ENCODE measurements around the gene PTEN.
"Not testable (repeated sequence)": the region's sequence is repeated elsewhere in the genome, so short reads cannot be mapped to it uniquely, and the experiment has no call there.

The PTEN gene

DNA sequence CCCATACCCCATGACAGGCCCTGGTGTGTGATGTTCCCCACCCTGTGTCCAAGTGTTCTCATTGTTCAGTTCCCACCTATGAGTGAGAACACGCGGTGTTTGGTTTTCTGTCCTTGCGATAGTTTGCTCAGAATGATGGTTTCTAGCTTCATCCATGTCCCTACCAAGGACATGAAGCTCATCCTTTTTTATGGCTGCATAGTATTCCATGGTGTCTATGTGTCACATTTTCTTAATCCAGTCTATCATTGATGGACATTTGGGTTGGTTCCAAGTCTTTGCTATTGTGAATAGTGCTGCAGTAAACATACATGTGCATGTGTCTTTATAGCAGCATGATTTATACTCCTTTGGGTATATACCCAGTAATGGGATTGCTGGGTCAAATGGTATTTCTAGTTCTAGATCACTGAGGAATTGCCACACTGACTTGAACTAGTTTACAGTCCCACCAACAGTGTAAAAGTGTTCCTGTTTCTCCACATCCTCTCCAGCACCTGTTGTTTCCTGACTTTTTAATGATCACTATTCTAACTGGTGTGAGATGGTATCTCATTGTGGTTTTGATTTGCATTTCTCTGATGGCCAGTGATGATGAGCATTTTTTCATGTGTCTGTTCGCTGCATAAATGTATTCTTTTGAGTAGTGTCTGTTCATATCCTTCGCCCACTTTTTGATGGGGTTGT lies 18.1 kb downstream of the PTEN start:
- H3K4me1 ChIP-seq (ENCODE audit: control insufficient read depth, insufficient read depth, low read length, poor library complexity, severe bottlenecking); H3K4me3 ChIP-seq (ENCODE audit: insufficient read depth, low read depth, low read length, poor library complexity, severe bottlenecking); H3K27me3 ChIP-seq (replicated peaks; ENCODE audit: control insufficient read depth, insufficient read depth, low read length, poor library complexity, severe bottlenecking); H3K9me3 ChIP-seq (ENCODE audit: control insufficient read depth, low read length); H3K27ac ChIP-seq (ENCODE audit: insufficient read depth, low read length, poor library complexity, severe bottlenecking); DNase-seq: not testable (repeated sequence)
- peaks cover 11% of the 10 kb centered on the region for H3K36me3 ChIP-seq (ENCODE audit: control insufficient read depth, insufficient read depth, low read length)

DNA sequence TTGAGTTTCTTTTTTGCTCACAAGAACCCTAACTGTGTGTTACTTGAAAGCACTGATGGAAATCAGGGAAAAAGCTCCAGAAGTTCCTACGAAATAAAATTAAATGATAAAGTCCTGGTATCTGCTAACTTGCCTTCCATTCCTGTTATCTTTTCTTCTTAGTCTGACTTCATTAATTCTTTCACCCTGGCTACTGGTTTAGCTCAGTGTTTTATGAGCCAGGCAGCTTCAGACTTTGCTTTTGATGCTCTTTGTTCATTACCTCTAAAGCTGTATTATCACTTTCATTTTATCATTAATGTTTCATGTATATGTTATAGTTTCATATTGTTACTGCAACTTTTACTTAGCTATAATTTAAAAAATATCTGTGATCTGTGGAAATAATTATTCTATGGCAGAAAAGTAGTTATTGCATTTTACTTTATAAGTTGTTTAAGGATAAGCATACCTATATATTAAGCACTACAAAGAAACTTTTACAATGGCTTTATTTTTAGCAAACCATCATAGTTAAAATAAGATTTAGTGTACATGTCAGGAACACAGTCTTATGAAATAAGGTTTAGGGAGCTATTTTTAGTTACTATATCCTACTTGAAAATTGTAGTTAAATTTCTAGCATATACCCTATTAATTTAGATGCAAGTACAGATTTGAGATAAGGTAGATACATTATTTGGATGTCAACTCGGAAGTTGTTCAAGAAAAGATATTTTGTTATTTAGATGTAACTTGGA lies 19.3 kb downstream of the PTEN start:
- DNase-seq: no peak
- Histone ChIP-seq H3K27ac (ENCODE audit: insufficient read depth, low read length, poor library complexity, severe bottlenecking) (no peak overlapping the region), H3K4me3 (ENCODE audit: insufficient read depth, low read depth, low read length, poor library complexity, severe bottlenecking) (no peak overlapping the region), H3K27me3 (replicated peaks; ENCODE audit: control insufficient read depth, insufficient read depth, low read length, poor library complexity, severe bottlenecking) (no peaks in the 10 kb centered on the region), H3K9me3 (ENCODE audit: control insufficient read depth, low read length) (no peaks in the 10 kb centered on the region), H3K36me3 (ENCODE audit: control insufficient read depth, insufficient read depth, low read length) (peaks cover 23% of the 10 kb centered on the region), H3K4me1 (ENCODE audit: control insufficient read depth, insufficient read depth, low read length, poor library complexity, severe bottlenecking) (no peaks in the 10 kb centered on the region)

DNA sequence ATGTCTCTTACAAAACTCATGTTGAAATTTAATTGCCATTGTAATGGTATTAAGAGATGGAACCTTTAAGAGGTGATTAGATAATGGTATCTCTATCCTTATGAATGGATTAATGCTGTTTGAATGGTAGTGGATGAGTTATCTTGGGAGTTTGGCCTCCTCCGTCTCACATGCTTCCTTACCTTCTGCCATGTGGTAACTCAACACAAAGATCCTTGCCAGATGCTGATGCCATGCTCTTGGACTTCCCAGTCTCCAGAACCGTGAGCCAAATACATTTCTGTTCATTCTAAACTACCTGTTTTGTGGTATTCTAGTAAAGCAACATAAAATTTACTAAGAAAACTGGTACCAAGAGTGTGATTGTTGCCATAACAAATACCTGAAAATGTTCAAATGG lies 23.2 kb downstream of the PTEN start:
- Histone ChIP-seq H3K36me3 (ENCODE audit: control insufficient read depth, insufficient read depth, low read length) (peaks cover 30% of the 10 kb centered on the region), H3K27me3 (replicated peaks; ENCODE audit: control insufficient read depth, insufficient read depth, low read length, poor library complexity, severe bottlenecking) (no peaks in the 10 kb centered on the region), H3K9me3 (ENCODE audit: control insufficient read depth, low read length) (no peaks in the 10 kb centered on the region), H3K4me3 (ENCODE audit: insufficient read depth, low read depth, low read length, poor library complexity, severe bottlenecking) (no peak overlapping the region), H3K27ac (ENCODE audit: insufficient read depth, low read length, poor library complexity, severe bottlenecking) (no peak overlapping the region), H3K4me1 (ENCODE audit: control insufficient read depth, insufficient read depth, low read length, poor library complexity, severe bottlenecking) (peaks cover 2% of the 10 kb centered on the region)
- DNase-seq: no peak

DNA sequence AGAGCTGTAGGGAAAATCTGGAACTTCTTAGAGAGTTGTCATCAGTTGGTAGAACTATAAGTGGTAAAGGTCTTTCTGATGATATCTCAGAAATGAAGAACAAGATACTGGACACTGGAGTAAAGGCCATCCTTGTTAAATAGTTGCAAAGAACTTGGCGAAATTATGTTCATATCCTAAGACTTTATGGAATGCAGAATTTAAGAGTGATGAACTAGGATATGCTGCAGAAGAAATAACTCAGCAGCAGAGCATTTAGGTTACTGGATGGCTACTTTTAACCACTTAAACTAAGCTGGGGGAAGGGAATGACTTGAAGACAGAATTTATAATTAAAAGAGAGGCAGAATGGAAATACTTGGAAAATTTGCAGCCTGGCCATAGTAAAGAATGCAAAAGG lies 23.7 kb downstream of the PTEN start:
- H3K27me3 ChIP-seq (replicated peaks; ENCODE audit: control insufficient read depth, insufficient read depth, low read length, poor library complexity, severe bottlenecking): no peaks in the 10 kb centered on the region
- no peaks in the 10 kb centered on the region for H3K9me3 ChIP-seq (ENCODE audit: control insufficient read depth, low read length)
- no peak overlapping the region for H3K27ac ChIP-seq (ENCODE audit: insufficient read depth, low read length, poor library complexity, severe bottlenecking)
- no peak overlapping the region for H3K4me3 ChIP-seq (ENCODE audit: insufficient read depth, low read depth, low read length, poor library complexity, severe bottlenecking)
- peaks cover 30% of the 10 kb centered on the region for H3K36me3 ChIP-seq (ENCODE audit: control insufficient read depth, insufficient read depth, low read length)
- H3K4me1 ChIP-seq (ENCODE audit: control insufficient read depth, insufficient read depth, low read length, poor library complexity, severe bottlenecking): peaks cover 2% of the 10 kb centered on the region
- no peak for DNase-seq

DNA sequence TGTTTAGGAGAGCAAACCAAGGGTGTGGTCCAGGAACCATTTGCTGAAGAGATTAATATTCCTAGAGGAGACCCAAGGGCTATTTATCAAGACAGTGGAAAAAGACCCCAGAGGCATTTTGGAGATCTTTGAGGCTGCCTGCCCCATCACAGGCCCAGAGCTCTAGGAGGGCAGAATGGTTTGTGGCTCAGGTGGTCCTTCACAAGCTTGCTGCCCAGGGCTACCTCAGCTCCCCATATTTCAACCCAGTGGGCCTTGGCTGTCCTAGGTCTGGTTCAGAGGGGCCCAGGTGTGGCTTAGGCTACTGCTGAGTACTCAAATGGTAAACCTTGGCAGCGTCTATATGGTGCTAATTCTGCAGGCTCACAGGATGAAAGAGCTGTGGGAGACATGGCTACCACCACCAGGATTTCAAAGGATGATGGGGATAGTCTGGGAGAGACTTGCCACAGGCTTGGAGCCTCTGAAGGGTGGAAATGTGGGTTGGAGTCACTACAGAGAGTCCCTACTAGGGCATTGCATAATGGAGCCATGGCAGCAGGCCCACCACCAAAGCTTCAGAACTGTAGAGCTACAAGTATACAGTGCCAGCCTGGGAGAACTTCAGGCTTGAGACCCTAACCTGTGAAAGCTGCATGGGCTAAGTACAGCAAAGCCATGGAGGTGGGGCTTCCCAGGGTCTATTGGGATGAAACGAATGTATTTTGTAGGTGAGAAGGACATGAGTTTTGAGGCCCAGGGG lies 24.3 kb downstream of the PTEN start:
- Histone ChIP-seq H3K4me3 (ENCODE audit: insufficient read depth, low read depth, low read length, poor library complexity, severe bottlenecking) (no peak overlapping the region), H3K36me3 (ENCODE audit: control insufficient read depth, insufficient read depth, low read length) (peaks cover 30% of the 10 kb centered on the region), H3K4me1 (ENCODE audit: control insufficient read depth, insufficient read depth, low read length, poor library complexity, severe bottlenecking) (peaks cover 2% of the 10 kb centered on the region), H3K9me3 (ENCODE audit: control insufficient read depth, low read length) (no peaks in the 10 kb centered on the region), H3K27ac (ENCODE audit: insufficient read depth, low read length, poor library complexity, severe bottlenecking) (no peak overlapping the region), H3K27me3 (replicated peaks; ENCODE audit: control insufficient read depth, insufficient read depth, low read length, poor library complexity, severe bottlenecking) (no peaks in the 10 kb centered on the region)
- no peak for DNase-seq

DNA sequence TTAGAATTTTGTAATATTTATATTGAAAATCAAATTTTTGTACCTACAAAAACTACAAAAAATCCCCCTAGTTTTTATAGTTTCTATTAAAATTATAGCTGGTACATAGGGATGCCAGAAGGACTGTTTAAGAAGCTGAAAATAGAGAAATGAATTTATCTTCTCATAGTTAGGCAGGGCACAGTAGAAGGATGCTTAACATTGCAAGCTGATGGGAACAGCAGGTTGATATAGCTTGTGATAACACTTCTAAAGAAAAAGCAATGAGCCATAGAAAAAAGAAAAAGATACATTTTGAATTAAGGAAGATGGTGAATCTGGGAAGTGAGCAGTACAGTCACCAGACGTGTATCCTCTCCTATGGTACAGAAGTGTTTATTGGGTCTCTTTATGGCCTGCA lies 32.0 kb downstream of the PTEN start:
- H3K9me3 ChIP-seq (ENCODE audit: control insufficient read depth, low read length): no peaks in the 10 kb centered on the region
- H3K4me1 ChIP-seq (ENCODE audit: control insufficient read depth, insufficient read depth, low read length, poor library complexity, severe bottlenecking): peaks cover 3% of the 10 kb centered on the region
- H3K27me3 ChIP-seq (replicated peaks; ENCODE audit: control insufficient read depth, insufficient read depth, low read length, poor library complexity, severe bottlenecking): no peaks in the 10 kb centered on the region
- H3K27ac ChIP-seq (ENCODE audit: insufficient read depth, low read length, poor library complexity, severe bottlenecking): no peak overlapping the region
- H3K36me3 ChIP-seq (ENCODE audit: control insufficient read depth, insufficient read depth, low read length): peaks cover 5% of the 10 kb centered on the region
- no peak for DNase-seq
- no peak overlapping the region for H3K4me3 ChIP-seq (ENCODE audit: insufficient read depth, low read depth, low read length, poor library complexity, severe bottlenecking)

DNA sequence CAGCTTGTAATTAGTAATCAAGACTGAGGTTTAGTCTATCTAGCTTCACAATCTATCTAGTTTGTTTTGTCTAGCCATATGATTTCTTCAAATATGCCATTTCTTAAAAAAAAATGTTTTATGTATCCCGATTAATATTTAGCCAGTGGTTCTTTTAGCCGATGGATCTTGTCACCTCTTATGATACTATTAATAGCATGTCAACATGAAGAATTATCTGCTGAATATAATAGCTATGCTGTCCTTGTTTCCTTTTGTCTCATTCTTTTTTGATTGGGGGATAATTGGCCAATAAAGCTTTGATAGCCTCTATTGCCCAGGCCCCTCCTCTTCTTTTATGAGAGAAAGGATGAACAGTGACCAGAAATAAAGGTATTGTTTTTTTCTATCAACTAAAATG lies 32.8 kb downstream of the PTEN start:
- H3K36me3 ChIP-seq (ENCODE audit: control insufficient read depth, insufficient read depth, low read length): peaks cover 5% of the 10 kb centered on the region
- H3K9me3 ChIP-seq (ENCODE audit: control insufficient read depth, low read length): no peaks in the 10 kb centered on the region
- no peak overlapping the region for H3K27ac ChIP-seq (ENCODE audit: insufficient read depth, low read length, poor library complexity, severe bottlenecking)
- H3K27me3 ChIP-seq (replicated peaks; ENCODE audit: control insufficient read depth, insufficient read depth, low read length, poor library complexity, severe bottlenecking): no peaks in the 10 kb centered on the region
- peaks cover 3% of the 10 kb centered on the region for H3K4me1 ChIP-seq (ENCODE audit: control insufficient read depth, insufficient read depth, low read length, poor library complexity, severe bottlenecking)
- DNase-seq: no peak
- H3K4me3 ChIP-seq (ENCODE audit: insufficient read depth, low read depth, low read length, poor library complexity, severe bottlenecking): no peak overlapping the region

DNA sequence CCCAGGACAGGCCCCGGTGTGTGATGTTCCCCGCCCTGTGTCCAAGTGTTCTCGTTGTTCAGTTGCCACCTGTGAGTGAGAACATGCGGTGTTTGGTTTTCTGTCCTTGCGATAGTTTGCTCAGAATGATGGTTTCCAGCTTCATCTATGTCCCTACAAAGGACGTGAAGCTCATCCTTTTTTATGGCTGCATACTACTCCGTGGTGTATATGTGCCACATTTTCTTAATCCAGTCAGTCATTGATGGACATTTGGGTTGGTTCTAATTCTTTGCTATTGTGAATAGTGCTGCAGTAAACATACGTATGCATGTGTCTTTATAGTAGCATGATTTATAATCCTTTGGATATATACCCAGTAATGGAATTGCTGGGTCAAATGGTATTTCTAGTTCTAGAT lies 34.5 kb downstream of the PTEN start:
- H3K9me3 ChIP-seq (ENCODE audit: control insufficient read depth, low read length); H3K27ac ChIP-seq (ENCODE audit: insufficient read depth, low read length, poor library complexity, severe bottlenecking); H3K27me3 ChIP-seq (replicated peaks; ENCODE audit: control insufficient read depth, insufficient read depth, low read length, poor library complexity, severe bottlenecking); H3K36me3 ChIP-seq (ENCODE audit: control insufficient read depth, insufficient read depth, low read length); H3K4me1 ChIP-seq (ENCODE audit: control insufficient read depth, insufficient read depth, low read length, poor library complexity, severe bottlenecking); DNase-seq; H3K4me3 ChIP-seq (ENCODE audit: insufficient read depth, low read depth, low read length, poor library complexity, severe bottlenecking): not testable (repeated sequence)

DNA sequence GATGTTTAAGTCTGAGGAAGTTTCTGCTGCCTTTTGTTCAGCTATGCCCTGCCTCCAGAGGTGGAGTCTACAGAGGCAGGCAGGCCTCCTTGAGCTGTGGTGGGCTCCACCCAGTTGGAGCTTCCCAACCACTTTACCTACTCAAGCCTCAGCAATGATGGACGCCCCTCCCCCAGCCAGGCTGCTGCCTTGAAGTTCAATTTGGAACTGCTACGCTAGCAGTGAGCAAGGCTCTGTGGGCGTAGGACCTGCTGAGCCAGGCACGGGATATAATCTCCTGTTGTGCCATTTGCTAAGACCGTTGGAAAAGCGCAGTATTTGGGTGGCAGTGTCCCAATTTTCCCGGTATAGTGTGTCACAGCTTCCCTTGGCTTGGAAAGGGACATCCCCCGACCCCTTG lies 40.0 kb downstream of the PTEN start:
- H3K36me3 ChIP-seq (ENCODE audit: control insufficient read depth, insufficient read depth, low read length); H3K9me3 ChIP-seq (ENCODE audit: control insufficient read depth, low read length); H3K4me3 ChIP-seq (ENCODE audit: insufficient read depth, low read depth, low read length, poor library complexity, severe bottlenecking); DNase-seq; H3K4me1 ChIP-seq (ENCODE audit: control insufficient read depth, insufficient read depth, low read length, poor library complexity, severe bottlenecking); H3K27me3 ChIP-seq (replicated peaks; ENCODE audit: control insufficient read depth, insufficient read depth, low read length, poor library complexity, severe bottlenecking); H3K27ac ChIP-seq (ENCODE audit: insufficient read depth, low read length, poor library complexity, severe bottlenecking): not testable (repeated sequence)

Data from effector memory CD4-positive, alpha-beta T cell (primary cell).